Large intestine (tissue), 3 donors: ENCODE data around the gene ARFIP2. TPM values are rescaled to one million over a fixed set of nuclear protein-coding genes. Genes with fewer than 3 reads are reported as not detected.

Source experiments
- DNase-seq, 2 donors: peaks; one replicate each; pipeline versions ENCODE4 v3.0.0 to v3.0.0-alpha.2; 2013
- H3K27ac ChIP-seq: one replicate; pipeline ENCODE4 v1.5.1; 2013; ENCODE audit warnings: low read length
- H3K27me3 ChIP-seq: 2 replicates; pipeline ENCODE4 v1.6.1; 2013; ENCODE audit warnings: low read length; ENCODE audit not compliant: control insufficient read depth, insufficient read depth
- H3K36me3 ChIP-seq: 2 replicates; pipeline ENCODE4 v1.6.1; 2013; ENCODE audit warnings: low read length; ENCODE audit not compliant: control insufficient read depth, insufficient read depth
- H3K4me1 ChIP-seq: one replicate; pipeline ENCODE4 v1.6.1; 2013; ENCODE audit warnings: low read length; ENCODE audit not compliant: control insufficient read depth, insufficient read depth
- H3K4me3 ChIP-seq: one replicate; pipeline ENCODE4 v1.5.1; 2013; ENCODE audit warnings: low read length
- H3K9me3 ChIP-seq: one replicate; pipeline ENCODE4 v1.6.1; 2013; ENCODE audit warnings: mild to moderate bottlenecking, low read depth, low read length, moderate library complexity; ENCODE audit not compliant: control insufficient read depth
- WGBS: methylation state at CpG from one replicate; pipeline ENCODE4 v1.1.5; 2013; ENCODE audit warnings: low lambda C conversion rate; ENCODE audit not compliant: insufficient coverage; 5-methylcytosine and 5-hydroxymethylcytosine counted together
- polyA plus RNA-seq: library from polyadenylated mRNA; unstranded; fragments of 120-200 nt; gene quantifications from one replicate; pipeline ENCODE4 v1.2.1, GENCODE V29; 2013

The ARFIP2 gene
- polyA plus RNA-seq, 1 donor = 68.0 TPM

GRCh38 chr11:6473451-6474412, 7.4 kb downstream of the ARFIP2 start, which contains the start of gene TRIM3:
Gene TRIM3, minus strand, starts transcription at chr11:6473941. Its CDS starts 8,246 bp downstream, at chr11:6465695.
- no CpG with 5 or more reads among the region's 87 CpGs for WGBS

DNA sequence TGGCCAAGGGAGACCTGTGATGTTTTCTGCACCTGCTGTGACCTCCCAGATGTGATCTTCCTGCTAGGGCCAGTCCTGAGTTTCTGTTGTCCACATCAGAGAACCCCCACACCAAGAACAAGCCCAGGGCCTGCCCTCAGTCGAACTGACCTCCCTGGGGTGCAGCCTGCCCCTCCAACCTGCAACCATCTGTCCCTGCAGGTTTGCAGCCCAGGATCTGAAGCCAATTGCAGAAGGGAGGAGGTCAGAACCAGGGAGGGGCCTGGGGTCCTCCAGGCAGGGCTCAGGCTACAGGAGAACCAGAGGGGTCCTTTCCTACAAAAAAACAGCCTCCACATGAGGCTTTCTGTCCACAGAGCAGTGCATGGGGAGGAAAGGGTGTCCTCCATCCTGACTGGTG, 8.2 kb downstream of the ARFIP2 start:
- H3K27ac ChIP-seq = no peak overlapping the region
- no peak for DNase-seq
- peaks cover 15% of the 10 kb centered on the region for H3K36me3 ChIP-seq
- peak overlapping the region; percentile 74 for H3K4me3 ChIP-seq
- peaks cover 40% of the 10 kb centered on the region for H3K4me1 ChIP-seq
- no peaks in the 10 kb centered on the region for H3K9me3 ChIP-seq
- no peaks in the 10 kb centered on the region for H3K27me3 ChIP-seq
- no CpG with 5 or more reads among the region's 1 CpG for WGBS

More at GRCh38 chr11:6473451-6474412, 7.4 kb downstream of the ARFIP2 start, which contains the start of gene TRIM3:
- Histone ChIP-seq H3K4me1 (peaks cover 37% of the 10 kb centered on the region), H3K4me3 (peak within 1 kb of the TSS; percentile 74), H3K36me3 (peaks cover 23% of the 10 kb centered on the region), H3K27me3 (no peaks in the 10 kb centered on the region), H3K9me3 (no peaks in the 10 kb centered on the region), H3K27ac (peak within 1 kb of the TSS; percentile 97)
- DNase-seq = peak; percentile 82 to 91

DNA sequence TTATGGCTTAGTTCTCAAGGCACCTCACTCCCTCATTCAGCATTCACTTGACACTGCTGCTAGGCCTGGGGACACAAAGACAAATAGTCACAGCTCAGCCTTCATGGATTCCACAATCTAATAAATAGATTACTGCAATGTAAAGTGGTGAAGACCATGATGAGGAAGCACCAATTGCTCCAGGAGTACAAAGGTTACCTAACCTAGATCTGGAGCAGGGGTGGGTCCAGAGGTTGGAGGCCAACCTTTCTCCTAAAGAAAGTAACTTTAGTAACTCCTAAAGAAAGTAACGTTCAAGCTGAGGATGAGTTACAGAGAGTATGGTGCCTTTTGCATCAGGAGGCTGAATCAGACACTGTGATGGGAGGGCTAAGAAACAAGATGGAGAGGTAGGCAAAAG, 11.5 kb downstream of the ARFIP2 start:
- WGBS = no CpG with 5 or more reads among the region's 1 CpG
- Histone ChIP-seq H3K4me1 (peaks cover 35% of the 10 kb centered on the region), H3K27me3 (no peaks in the 10 kb centered on the region), H3K4me3 (no peak overlapping the region), H3K36me3 (peaks cover 9% of the 10 kb centered on the region), H3K27ac (peak overlapping the region; percentile 33), H3K9me3 (no peaks in the 10 kb centered on the region)
- no peak for DNase-seq

- WGBS = 60% methylated on average over 1 of the region's 6 CpGs
- H3K36me3 ChIP-seq = peaks cover 14% of the 10 kb centered on the region
Measured at GRCh38 chr11:6468712-6469495, 12.2 kb downstream of the ARFIP2 start.

GRCh38 chr11:6459099-6459450, 22.1 kb downstream of the ARFIP2 start:
- Histone ChIP-seq H3K4me1 (peaks cover 22% of the 10 kb centered on the region), H3K9me3 (peaks cover 3% of the 10 kb centered on the region), H3K36me3 (peaks cover 68% of the 10 kb centered on the region), H3K27ac (peak overlapping the region; percentile 69), H3K27me3 (no peaks in the 10 kb centered on the region), H3K4me3 (no peak overlapping the region)
- no CpG with 5 or more reads among the region's 1 CpG for WGBS
- DNase-seq = peak; percentile 74 to 88

More at GRCh38 chr11:6468712-6469495, 12.2 kb downstream of the ARFIP2 start:
- Histone ChIP-seq H3K27me3 (no peaks in the 10 kb centered on the region), H3K4me1 (peaks cover 29% of the 10 kb centered on the region), H3K4me3 (no peak overlapping the region), H3K27ac (peak overlapping the region; percentile 33), H3K9me3 (no peaks in the 10 kb centered on the region)
- DNase-seq = peak; percentile 88 to 91

GRCh38 chr11:6458352-6459098, 22.6 kb downstream of the ARFIP2 start:
- no CpG with 5 or more reads among the region's 2 CpGs for WGBS
- H3K27ac ChIP-seq = peak overlapping the region; percentile 69
- H3K36me3 ChIP-seq = peaks cover 68% of the 10 kb centered on the region
- peaks cover 22% of the 10 kb centered on the region for H3K4me1 ChIP-seq
- DNase-seq = peak in 1 of 2 donors; percentile 26
- no peaks in the 10 kb centered on the region for H3K27me3 ChIP-seq
- H3K9me3 ChIP-seq = peaks cover 3% of the 10 kb centered on the region
- H3K4me3 ChIP-seq = no peak overlapping the region

DNA sequence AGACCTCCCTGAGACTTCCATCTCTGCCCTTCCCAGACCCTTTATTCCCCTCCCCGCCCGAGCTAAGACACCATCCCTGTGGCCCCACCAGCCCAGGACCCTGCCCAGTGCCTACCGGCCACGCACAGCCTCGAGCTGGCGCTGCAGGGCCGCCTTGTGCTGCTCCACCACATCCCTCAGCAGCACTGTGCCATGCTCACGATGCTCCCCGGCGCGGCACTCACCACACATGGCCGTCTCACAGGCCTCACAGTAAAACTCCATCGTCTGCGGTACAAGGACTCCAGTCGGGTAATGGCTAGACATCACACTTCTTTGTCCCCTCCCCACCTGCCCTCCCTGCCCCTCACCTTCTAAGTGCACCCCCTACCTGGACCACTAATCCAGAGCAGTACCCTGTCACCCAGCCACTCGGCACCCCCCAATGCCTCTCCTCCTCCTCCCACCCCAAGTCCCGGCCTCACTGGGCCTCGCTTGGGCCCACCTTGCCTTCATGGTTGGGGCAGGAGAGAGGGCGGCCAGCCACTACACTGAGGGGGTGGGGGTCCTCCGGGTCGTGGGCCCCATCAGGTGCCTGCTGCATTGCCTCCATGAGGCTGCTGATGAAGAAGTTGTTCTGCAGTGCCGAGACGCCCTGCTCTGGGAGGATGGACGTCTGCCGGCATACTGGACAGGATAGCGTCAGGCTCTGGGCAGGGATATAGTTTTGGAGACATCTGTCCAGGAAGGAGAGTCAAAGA, 23.4 kb downstream of the ARFIP2 start:
- Histone ChIP-seq H3K4me3 (no peak overlapping the region), H3K9me3 (peaks cover 3% of the 10 kb centered on the region), H3K27me3 (no peaks in the 10 kb centered on the region), H3K27ac (peak overlapping the region; percentile 69), H3K36me3 (peaks cover 71% of the 10 kb centered on the region), H3K4me1 (peaks cover 22% of the 10 kb centered on the region)
- no peak for DNase-seq
- no CpG with 5 or more reads among the region's 26 CpGs for WGBS

DNA sequence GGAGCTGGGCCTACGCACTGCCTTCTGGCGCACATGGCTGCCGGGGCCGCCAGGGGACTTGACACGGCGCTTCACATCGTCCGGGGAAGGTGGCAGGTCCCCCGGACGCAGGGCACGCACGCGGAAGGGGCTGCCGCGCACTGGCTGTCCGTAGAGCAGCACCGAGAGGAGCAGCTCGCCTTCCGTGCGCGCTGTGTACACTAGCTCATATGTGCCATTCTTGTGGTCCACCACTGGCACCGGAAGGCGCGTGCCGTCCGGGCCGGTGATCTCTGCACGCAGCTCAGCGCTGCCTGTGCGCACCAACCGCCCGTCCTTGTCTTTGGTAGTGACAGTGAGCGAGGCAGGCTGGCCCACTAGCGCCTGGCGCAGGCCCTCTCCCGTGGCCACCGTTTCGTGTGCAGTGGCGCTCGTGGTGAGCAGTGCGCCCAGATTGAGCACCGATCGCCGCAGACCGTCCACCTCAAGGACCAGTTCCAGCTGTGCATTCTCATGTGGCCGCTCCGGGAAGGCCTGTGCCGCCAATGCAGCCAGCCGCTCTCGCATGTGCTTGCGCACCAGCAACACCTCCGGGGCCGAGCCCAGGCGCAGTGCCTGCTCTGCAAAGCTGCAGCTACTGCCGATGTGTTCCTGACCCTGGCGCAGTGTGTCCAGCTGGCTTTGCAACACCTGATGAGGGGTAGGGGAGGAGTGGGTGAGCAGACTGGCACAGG, 24.6 kb downstream of the ARFIP2 start:
- no peak for DNase-seq
- Histone ChIP-seq H3K27me3 (no peaks in the 10 kb centered on the region), H3K36me3 (peaks cover 73% of the 10 kb centered on the region), H3K9me3 (peaks cover 3% of the 10 kb centered on the region), H3K4me1 (peaks cover 22% of the 10 kb centered on the region), H3K4me3 (no peak overlapping the region), H3K27ac (no peak overlapping the region)
- no CpG with 5 or more reads among the region's 56 CpGs for WGBS

DNA sequence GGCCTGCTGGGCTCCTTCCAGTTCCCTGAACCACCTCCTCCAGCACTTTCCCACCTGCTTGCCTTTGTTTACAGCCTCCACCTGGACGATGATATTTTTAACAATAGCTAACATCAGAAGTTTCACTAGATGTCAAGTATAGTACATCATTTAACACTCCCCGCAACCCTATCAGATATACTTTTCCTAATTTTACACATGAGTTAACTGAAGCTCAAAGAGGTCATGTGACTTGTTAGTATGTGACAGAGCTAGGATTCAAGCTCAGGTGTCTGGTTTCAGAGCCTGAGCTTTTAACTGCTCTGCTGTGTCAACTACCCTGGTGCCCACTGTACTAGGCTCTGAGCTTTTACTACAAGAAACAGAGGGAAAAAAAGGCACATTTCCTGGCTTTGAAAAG, 26.1 kb downstream of the ARFIP2 start:
- peaks cover 17% of the 10 kb centered on the region for H3K4me1 ChIP-seq
- WGBS = no CpG with 5 or more reads among the region's 2 CpGs
- peaks cover 81% of the 10 kb centered on the region for H3K36me3 ChIP-seq

More for the DNA sequence above, 26.1 kb downstream of the ARFIP2 start:
- Histone ChIP-seq H3K27me3 (no peaks in the 10 kb centered on the region), H3K4me3 (no peak overlapping the region), H3K27ac (no peak overlapping the region), H3K9me3 (peaks cover 3% of the 10 kb centered on the region)
- no peak for DNase-seq
